Caco-2 (cell line): ENCODE data around the gene PSD. TPM values are rescaled to one million over a fixed set of nuclear protein-coding genes. Genes with fewer than 3 reads are reported as not detected.

Experiments
- BruUV-seq: library from RNA; stranded (reverse); fragments of 400-500 nt; replicated peaks from 2 replicates; lab custom pipeline; 2021; lab: Mats Ljungman, UMichigan
- CTCF ChIA-PET: fragments of 300-600 bp; sonication (Branson Sonifier 250); formaldehyde crosslinking; loops from one replicate; lab custom pipeline; 2022; ENCODE audit warnings: antibody characterized with exemption; lab: Charles Lee
- POLR2A ChIA-PET: fragments of 300-600 bp; sonication (Branson Sonifier 250); formaldehyde crosslinking; loops from one replicate; lab custom pipeline; 2022; ENCODE audit warnings: antibody characterized with exemption; lab: Charles Lee
- DNase-seq, 2 experiments: peaks; one replicate each; pipeline versions ENCODE4 v3.0.0 to v3.0.0-alpha.2; 2020 to 2022
- H3K27me3 ChIP-seq: replicated peaks from 2 replicates; pipeline ENCODE4 v1.6.0; 2011; ENCODE audit warnings: low read length; ENCODE audit not compliant: control insufficient read depth, insufficient read depth
- H3K36me3 ChIP-seq: 2 replicates; pipeline ENCODE4 v1.5.1; 2011; ENCODE audit warnings: low read length; ENCODE audit not compliant: control insufficient read depth, insufficient read depth
- H3K4me1 ChIP-seq: fragments of 250-450 bp; sonication (Bioruptor Pico); 2 replicates; pipeline ENCODE4 v1.5.1; 2020; ENCODE audit warnings: mild to moderate bottlenecking
- H3K4me3 ChIP-seq: 2 replicates; pipeline ENCODE4 v1.5.1; 2011; ENCODE audit warnings: low read depth, mild to moderate bottlenecking, control low read depth, low read length
- H3K9me3 ChIP-seq: fragments of 250-450 bp; sonication (Bioruptor Pico); 2 replicates; pipeline ENCODE4 v1.5.1; 2020; ENCODE audit warnings: mild to moderate bottlenecking, moderate library complexity
- H3K27ac Mint-ChIP-seq: one replicate; pipeline ENCODE4 v1.8.0; 2022; ENCODE audit warnings: mixed read lengths; ENCODE audit not compliant: unreplicated experiment
- H3K27me3 Mint-ChIP-seq: one replicate; pipeline ENCODE4 v1.8.0; 2022; ENCODE audit warnings: mixed read lengths; ENCODE audit not compliant: insufficient read depth, unreplicated experiment
- H3K36me3 Mint-ChIP-seq: one replicate; pipeline ENCODE4 v1.8.0; 2022; ENCODE audit warnings: mild to moderate bottlenecking, mixed read lengths; ENCODE audit not compliant: insufficient read depth, unreplicated experiment
- H3K4me1 Mint-ChIP-seq: one replicate; pipeline ENCODE4 v1.8.0; 2022; ENCODE audit warnings: low read depth, mixed read lengths; ENCODE audit not compliant: unreplicated experiment
- H3K4me3 Mint-ChIP-seq: one replicate; pipeline ENCODE4 v1.8.0; 2022; ENCODE audit warnings: mild to moderate bottlenecking, moderate library complexity, mixed read lengths; ENCODE audit not compliant: unreplicated experiment
- H3K9me3 Mint-ChIP-seq: one replicate; pipeline ENCODE4 v1.8.0; 2022; ENCODE audit warnings: mixed read lengths; ENCODE audit not compliant: unreplicated experiment
- CTCF ChIP-seq, 2 experiments: fragments of 200-600 bp in 1 of 2; IDR thresholded peaks; 1 replicate in 1 of 2; 2 replicates in 1 of 2; pipeline versions ENCODE4 v1.5.1 to v1.8.0; 2011 to 2022; ENCODE audit warnings: antibody characterized with exemption in 1 of 2, control low read depth in 1 of 2, inconsistent platforms in 1 of 2, low read depth in 1 of 2, low read length in 1 of 2, mild to moderate bottlenecking in 1 of 2, moderate library complexity in 1 of 2; ENCODE audit not compliant: insufficient read depth in 1 of 2, severe bottlenecking in 1 of 2, unreplicated experiment in 1 of 2
- intact Hi-C: fragments of 100-400 bp; cut with micrococcal nuclease; formaldehyde crosslinking; loops from one replicate; pipeline ENCODE4 v1.10.0; 2022; ENCODE audit not compliant: unreplicated experiment
- microRNA-seq: library from miRNA; unstranded; fragments of <30 nt; microRNA quantifications from one replicate; pipeline ENCODE4 v1.2.0, GENCODE V29; 2022
- total RNA-seq: library from RNA; stranded (reverse); gene quantifications from 2 replicates; pipeline ENCODE4 v1.2.3, GENCODE V29; 2022

The PSD gene
- total RNA-seq, 1 experiment from 2014 or later = 2.8 TPM

- Mint-ChIP-seq H3K4me3 (no peak overlapping the region), H3K27me3 (no peaks in the 10 kb centered on the region), H3K36me3 (peaks cover 90% of the 10 kb centered on the region), H3K27ac (no peak overlapping the region), H3K4me1 (no peaks in the 10 kb centered on the region), H3K9me3 (no peaks in the 10 kb centered on the region)
- Histone ChIP-seq H3K27me3 (no peaks in the 10 kb centered on the region), H3K9me3 (no peaks in the 10 kb centered on the region), H3K36me3 (peaks cover 4% of the 10 kb centered on the region), H3K4me1 (no peaks in the 10 kb centered on the region), H3K4me3 (no peak overlapping the region)
- POLR2A ChIA-PET = no interaction called here
- no peak for DNase-seq
- TF ChIP-seq CTCF (IDR thresholded peaks at IDR 0.05; ENCODE audit: insufficient read depth in 1 of 2, low read depth in 1 of 2, low read length in 1 of 2, severe bottlenecking in 1 of 2, unreplicated experiment in 1 of 2) = no peak
- intact Hi-C loops = no loop called here
- no TSS peak for BruUV-seq
- CTCF ChIA-PET = no interaction called here
Measured at GRCh38 chr10:102358712-102359382, 59.7 kb downstream of the PSD start.

DNA sequence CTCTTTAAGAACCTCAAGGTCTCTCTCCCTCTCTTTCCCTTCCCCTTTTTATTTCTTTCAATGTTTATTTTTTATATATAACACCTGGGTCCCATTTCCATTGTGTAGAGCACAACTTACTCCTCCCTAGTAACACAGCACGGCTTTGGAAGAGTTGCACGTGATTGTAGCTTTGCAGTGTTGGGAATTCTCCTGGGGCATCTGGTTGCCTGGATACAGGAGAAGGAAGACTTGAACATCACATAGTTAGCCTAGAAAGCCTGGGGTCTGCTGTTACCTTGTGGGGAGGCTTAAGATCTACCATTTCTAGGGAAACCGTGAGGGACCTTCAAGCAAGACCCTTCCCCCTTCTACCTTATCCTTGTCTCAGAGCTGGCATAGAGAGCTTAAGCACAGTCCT lies 64.1 kb downstream of the PSD start:
- peaks cover 84% of the 10 kb centered on the region for H3K36me3 Mint-ChIP-seq
- no peak overlapping the region for H3K27ac Mint-ChIP-seq
- no peaks in the 10 kb centered on the region for H3K4me1 Mint-ChIP-seq
- H3K9me3 Mint-ChIP-seq = no peaks in the 10 kb centered on the region
- intact Hi-C loops = no loop called here
- Histone ChIP-seq H3K4me1 (no peaks in the 10 kb centered on the region), H3K36me3 (peaks cover 4% of the 10 kb centered on the region; the same call in 1 of the 2 replicates), H3K4me3 (no peak overlapping the region), H3K27me3 (no peaks in the 10 kb centered on the region), H3K9me3 (no peaks in the 10 kb centered on the region)
- no peak for TF ChIP-seq CTCF (IDR thresholded peaks at IDR 0.05; ENCODE audit: insufficient read depth in 1 of 2, low read depth in 1 of 2, low read length in 1 of 2, severe bottlenecking in 1 of 2, unreplicated experiment in 1 of 2)
- ChIA-PET POLR2A (no interaction called here), CTCF (interaction anchor here (1.2 kb wide), 1 partner anchor 40 kb away, joined by 3 read pairs; no protein-coding TSS in a partner anchor)
- H3K27me3 Mint-ChIP-seq = no peaks in the 10 kb centered on the region
- BruUV-seq = no TSS peak
- no peak for DNase-seq
- H3K4me3 Mint-ChIP-seq = no peak overlapping the region

Small RNAs within 50 kb of the gene (microRNA-seq; reads per million reads assigned to microRNA genes)
- 648 reads per million, percentile 84 among the genes with 10 or more reads in this experiment for gene MIR146B

Other genes starting within 250 kb of the PSD start
- 1.4 and 2.2 TPM in 2 replicates for gene ELOVL3, start 192.5 kb downstream of the PSD start, total RNA-seq
- gene PITX3, start 177.3 kb downstream of the PSD start, total RNA-seq = not detected in 2 replicates
- 69.1 and 69.8 TPM in 2 replicates for gene GBF1, start 173.3 kb downstream of the PSD start, total RNA-seq
- gene NFKB2, start 23.1 kb downstream of the PSD start, total RNA-seq = 35.1 and 36.5 TPM in 2 replicates
- gene FBXL15, start 2.1 kb upstream of the PSD start, total RNA-seq = 7.9 and 8.6 TPM in 2 replicates
- 32.1 and 32.6 TPM in 2 replicates for gene CUEDC2, start 13.8 kb upstream of the PSD start, total RNA-seq
- 0.82 and 0.86 TPM in 2 replicates for gene C10orf95, start 32.8 kb upstream of the PSD start, total RNA-seq
- 65.9 and 69.7 TPM in 2 replicates for gene ACTR1A, start 83.9 kb upstream of the PSD start, total RNA-seq
- gene SUFU, start 85.2 kb upstream of the PSD start, total RNA-seq = 10.6 and 11.4 TPM in 2 replicates
- gene TRIM8, start 225.7 kb upstream of the PSD start, total RNA-seq = 40.9 and 44.4 TPM in 2 replicates